Activated effector memory CD4-positive, alpha-beta T cell treated with Interleukin-2 at 50 U/mL for 16 hours (primary cell): ENCODE data around the gene OR8B4.
"Not testable (repeated sequence)": the region's sequence is repeated elsewhere in the genome, so short reads cannot be mapped to it uniquely, and the experiment has no call there.

Experiments
- DNase-seq: peaks from one replicate; pipeline ENCODE4 v3.0.0-alpha.2; 2020

OR8B4 gene

DNA sequence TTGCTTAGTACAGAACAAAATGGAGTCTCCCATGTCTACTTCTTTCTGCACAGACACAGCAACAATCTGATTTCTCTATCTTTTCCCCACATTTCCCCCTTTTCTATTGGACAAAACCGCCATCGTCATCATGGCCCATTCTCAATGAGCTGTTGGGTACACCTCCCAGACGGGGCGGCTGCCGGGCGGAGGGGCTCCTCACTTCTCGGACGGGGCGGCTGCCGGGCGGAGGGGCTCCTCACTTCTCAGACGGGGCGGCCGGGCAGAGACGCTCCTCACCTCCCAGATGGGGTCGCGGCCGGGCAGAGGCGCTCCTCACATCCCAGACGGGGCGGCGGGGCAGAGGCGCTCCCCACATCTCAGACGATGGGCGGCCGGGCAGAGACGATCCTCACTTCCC lies 21.5 kb downstream of the OR8B4 start:
- DNase-seq: not testable (repeated sequence)

DNA sequence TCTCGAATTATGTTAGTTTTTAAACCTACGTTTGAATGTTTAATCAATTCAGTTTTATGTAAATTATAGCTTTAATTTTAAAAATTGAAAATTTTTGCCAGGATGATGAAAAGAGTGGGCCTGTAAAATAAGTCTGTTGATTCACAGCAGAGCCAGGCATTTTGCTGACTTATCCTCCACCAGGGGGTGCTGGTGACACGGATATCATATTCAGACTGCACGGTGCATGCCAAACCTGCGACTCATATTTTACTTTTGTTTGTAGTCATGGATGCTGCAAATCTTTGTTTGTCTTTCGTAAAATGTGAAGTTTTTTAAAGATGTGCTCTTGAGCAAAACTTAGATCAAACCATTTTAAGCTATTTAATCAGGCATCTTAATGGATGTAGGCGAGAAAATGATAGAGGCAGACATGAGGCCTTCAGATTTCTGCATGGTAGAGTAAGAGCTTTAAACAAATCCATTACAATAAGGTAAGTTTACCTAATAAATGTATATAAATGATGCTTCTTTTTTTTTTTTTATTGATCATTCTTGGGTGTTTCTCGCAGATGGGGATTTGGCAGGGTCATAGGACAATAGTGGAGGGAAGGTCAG lies 22.2 kb downstream of the OR8B4 start:
- DNase-seq: no peak

DNA sequence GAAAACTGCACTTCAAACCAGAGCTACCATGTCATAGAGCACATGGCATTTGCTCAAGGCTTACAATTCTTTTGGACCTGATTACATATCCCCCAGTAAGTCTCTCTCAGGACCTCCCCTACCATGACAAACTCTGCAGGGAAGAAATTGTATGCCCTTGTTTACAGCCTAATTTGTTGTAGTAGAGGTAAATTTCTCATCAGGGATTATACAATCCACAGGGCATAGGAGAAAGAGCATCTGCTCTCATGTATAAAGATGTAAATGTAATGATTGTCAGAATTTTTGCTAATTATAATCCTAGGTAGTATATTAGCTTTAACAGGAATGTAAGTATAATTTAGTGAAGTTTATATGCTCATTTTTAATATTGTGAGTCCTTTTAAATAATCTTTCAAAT lies 25.7 kb downstream of the OR8B4 start, which contains the start of gene OR8B3:
Gene OR8B3, minus strand, starts transcription at position 101 of the 400 bp plus-strand sequence. CDS start 1,673 bp downstream, outside the sequence.
- no peak for DNase-seq

DNA sequence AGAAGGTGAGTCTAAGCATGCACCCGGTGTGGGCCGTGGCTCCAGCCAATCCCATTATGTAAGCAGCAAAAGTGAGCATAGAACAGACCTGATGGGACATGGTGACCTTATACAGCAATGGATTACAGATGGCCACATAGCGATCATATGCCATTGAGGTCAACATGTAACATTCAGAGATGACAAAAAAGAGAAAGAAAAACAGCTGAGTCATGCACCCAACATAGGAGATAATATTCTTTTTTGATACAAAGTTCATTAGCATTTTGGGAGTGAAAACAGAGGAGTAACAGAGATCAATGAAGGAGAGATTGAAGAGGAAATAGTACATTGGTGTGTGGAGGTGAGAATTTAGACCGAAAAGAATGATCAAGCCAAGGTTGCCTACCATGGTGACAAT lies 27.8 kb downstream of the OR8B4 start:
- DNase-seq: not testable (repeated sequence)

DNA sequence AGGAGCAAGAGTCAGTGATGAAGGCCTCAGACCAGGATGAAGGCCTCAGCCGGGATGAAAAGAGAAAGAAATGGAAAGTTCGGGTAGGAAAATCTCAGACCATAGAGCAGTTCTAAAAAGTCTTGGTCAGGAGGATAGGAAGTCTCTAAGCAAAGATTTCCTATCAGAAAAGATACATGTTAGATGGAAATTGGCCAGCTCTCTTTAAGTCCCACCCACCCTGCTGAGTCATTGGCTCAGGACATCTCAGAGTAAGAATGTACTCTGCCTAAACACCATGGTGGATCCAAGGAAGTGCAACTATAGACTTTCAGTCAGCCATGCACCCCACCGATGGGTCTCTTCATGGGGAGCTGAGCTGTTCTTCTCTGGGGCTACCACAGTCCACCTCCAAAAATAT lies 30.3 kb downstream of the OR8B4 start:
- no peak for DNase-seq

DNA sequence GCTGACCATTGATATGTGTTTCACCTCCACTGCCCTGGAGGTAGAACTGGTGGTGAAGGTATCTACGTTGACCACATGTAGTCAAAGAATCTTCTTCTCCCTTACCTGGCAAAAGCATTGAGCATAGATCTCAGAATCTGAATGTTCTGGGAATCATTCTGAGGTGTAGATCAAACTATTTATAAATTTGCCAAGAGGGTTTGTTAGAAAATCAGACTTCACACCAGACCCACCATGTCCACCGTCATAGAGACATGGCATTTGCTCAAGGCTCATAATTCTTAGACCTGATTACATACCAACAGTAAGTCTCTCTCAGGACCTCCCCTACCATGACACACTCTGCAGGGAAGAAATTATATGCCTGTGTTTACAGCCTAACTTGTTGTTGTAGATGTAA lies 40.3 kb downstream of the OR8B4 start, which contains the start of gene OR8B2:
Gene OR8B2, minus strand, starts transcription at position 101 of the 400 bp plus-strand sequence. CDS start 1,156 bp downstream, outside the sequence.
- DNase-seq: no peak

DNA sequence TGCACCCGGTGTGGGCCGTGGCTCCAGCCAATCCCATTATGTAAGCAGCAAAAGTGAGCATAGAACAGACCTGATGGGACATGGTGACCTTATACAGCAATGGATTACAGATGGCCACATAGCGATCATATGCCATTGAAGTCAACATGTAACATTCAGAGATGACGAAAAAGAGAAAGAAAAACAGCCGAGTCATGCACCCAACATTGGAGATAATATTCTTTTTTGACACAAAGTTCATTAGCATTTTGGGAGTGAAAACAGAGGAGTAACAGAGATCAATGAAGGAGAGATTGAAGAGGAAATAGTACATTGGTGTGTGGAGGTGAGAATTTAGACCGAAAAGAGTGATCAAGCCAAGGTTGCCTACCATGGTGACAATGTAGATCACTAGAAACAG lies 41.8 kb downstream of the OR8B4 start:
- DNase-seq: not testable (repeated sequence)

DNA sequence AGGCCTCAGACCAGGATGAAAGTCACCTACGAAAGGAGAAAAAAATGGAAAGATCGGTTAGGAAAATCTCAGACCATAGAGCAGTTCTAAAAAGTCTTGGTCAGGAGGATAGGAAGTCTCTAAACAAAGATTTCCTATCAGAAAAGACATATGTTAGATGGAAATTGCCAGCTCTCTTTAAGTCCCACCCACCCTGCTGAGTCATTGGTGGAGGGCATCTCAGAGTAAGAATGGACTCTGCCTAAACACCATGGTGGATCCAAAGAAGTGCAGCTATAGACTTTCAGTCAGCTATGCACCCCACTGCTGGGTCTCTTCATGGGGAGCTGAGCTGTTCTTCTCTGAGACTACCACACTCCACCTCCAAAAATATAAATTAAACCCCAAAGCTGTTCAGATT lies 44.1 kb downstream of the OR8B4 start:
- DNase-seq: no peak

DNA sequence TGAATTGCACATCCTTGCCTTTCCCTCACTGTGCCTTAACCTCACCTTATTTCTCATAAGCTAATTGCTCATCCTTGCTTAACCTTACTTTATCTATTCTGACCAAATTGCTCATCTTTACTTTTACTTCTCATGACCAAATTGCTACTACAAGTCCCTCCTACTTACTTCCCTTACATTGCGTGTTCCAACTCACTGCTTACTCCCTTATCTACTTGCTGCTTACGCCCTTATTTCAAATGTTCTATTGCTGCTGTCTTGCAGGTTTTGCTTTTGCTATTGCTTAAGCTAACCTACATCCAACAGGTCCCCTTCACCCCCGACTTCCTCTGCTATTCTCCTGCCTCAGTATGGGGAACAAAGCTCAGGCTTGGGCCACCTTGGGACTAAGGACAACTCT lies 48.4 kb downstream of the OR8B4 start:
- no peak for DNase-seq
